IPS-20b (cell line): Measurements from ENCODE around the gene OR2V1.
"Not testable (repeated sequence)": the region's sequence is repeated elsewhere in the genome, so short reads cannot be mapped to it uniquely, and the experiment has no call there.

Experiments
- H3K27ac ChIP-seq: one replicate; pipeline ENCODE4 v1.5.1; 2013; ENCODE audit warnings: low read length
- H3K27me3 ChIP-seq: 2 replicates; pipeline ENCODE4 v1.6.1; 2013; ENCODE audit warnings: mild to moderate bottlenecking, low read length, inconsistent platforms; ENCODE audit not compliant: insufficient read depth
- H3K36me3 ChIP-seq: 2 replicates; pipeline ENCODE4 v1.6.1; 2013; ENCODE audit warnings: low read depth, mild to moderate bottlenecking, inconsistent platforms, low read length, moderate library complexity; ENCODE audit not compliant: insufficient read depth
- H3K4me1 ChIP-seq: 2 replicates; pipeline ENCODE4 v1.6.1; 2013; ENCODE audit warnings: mild to moderate bottlenecking, control low read depth, inconsistent platforms, low read length, moderate library complexity; ENCODE audit not compliant: insufficient read depth
- H3K4me3 ChIP-seq: 2 replicates; pipeline ENCODE4 v1.5.1; 2013; ENCODE audit warnings: mild to moderate bottlenecking, low read length, inconsistent platforms
- H3K9ac ChIP-seq: 2 replicates; pipeline ENCODE4 v1.6.1; 2013; ENCODE audit warnings: low read depth, mild to moderate bottlenecking, inconsistent platforms, low read length, moderate library complexity
- H3K9me3 ChIP-seq: 2 replicates; pipeline ENCODE4 v1.6.1; 2013; ENCODE audit warnings: mild to moderate bottlenecking, low read depth, low read length, inconsistent platforms; ENCODE audit not compliant: insufficient read depth

The OR2V1 gene

DNA sequence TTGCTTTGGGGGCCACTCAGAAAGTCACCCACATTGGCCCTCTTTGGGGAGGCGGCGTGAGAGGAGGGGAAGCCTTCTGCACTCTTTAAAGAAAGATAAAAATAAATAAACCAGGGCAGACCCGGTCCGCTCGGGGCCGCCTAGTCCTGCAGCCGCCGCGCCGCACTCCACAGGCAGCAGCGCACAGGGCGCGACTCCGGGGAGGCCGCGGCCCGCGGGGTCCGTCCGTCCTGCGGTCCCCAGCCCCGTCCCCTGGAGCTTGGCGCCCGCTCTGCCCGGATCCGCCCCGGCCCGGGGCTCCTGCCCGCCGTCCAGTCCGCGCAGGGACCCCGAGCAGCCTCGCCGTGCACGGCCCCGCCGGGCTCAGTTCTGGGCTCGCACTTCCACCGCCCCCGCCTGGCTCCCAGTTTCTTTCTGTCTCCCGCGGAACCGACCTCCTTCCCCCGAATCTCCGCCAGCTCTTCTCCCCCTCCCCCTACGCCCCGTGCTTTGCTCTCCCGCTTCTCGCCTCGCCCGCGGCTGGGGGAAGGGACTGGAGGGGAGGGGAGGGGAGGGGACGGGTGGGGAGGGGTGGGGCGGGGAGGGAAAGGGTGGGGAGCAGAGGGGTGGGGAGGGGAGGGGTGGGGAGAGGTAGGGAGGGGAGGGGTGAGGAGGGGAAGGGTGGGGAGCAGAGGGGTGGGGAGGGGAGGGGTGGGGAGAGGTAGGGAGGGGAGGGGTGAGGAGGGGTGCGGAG lies 33.0 kb downstream of the OR2V1 start:
- H3K9me3 ChIP-seq, H3K4me1 ChIP-seq, H3K4me3 ChIP-seq, H3K36me3 ChIP-seq, H3K9ac ChIP-seq, H3K27ac ChIP-seq: not testable (repeated sequence)
- H3K27me3 ChIP-seq, result peaks cover 21% of the 10 kb centered on the region

- H3K9ac ChIP-seq, H3K36me3 ChIP-seq, H3K4me1 ChIP-seq, H3K9me3 ChIP-seq, H3K27ac ChIP-seq, H3K4me3 ChIP-seq: not testable (repeated sequence)
- H3K27me3 ChIP-seq, result peaks cover 21% of the 10 kb centered on the region
These were observed 33.6 kb downstream of the OR2V1 start for GRCh38 chr5:181097383-181097753.

- H3K9me3 ChIP-seq, H3K27ac ChIP-seq, H3K9ac ChIP-seq, H3K4me1 ChIP-seq, H3K4me3 ChIP-seq, H3K36me3 ChIP-seq: not testable (repeated sequence)
- H3K27me3 ChIP-seq, result peaks cover 21% of the 10 kb centered on the region
These were observed 34.1 kb downstream of the OR2V1 start for GRCh38 chr5:181096721-181097382.

GRCh38 chr5:181095162-181095561 lies 35.8 kb downstream of the OR2V1 start:
- H3K27me3 ChIP-seq, result peaks cover 16% of the 10 kb centered on the region
- not testable (repeated sequence) for H3K4me1 ChIP-seq

DNA sequence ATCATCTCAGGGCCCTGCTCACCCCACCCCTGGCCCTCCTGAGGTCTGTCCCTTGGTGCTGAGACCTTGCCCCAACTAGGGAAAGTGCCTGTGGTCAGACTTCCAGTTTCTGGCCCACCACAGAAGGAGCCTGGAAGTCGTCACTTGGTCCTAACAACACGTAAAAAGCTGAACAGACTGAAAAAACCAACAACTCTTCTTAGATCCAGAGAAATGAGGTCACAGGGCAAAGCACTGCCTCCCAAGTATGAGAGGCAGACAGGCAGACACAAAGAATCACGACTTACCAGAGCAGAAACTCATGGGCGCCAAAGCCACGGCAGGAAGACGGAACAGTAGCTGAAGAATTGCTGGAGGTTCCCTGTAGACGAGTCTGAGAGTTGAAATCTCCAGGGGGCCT lies 38.5 kb downstream of the OR2V1 start:
- Histone ChIP-seq H3K9ac (no peak overlapping the region), H3K27ac (no peak overlapping the region), H3K36me3 (no peaks in the 10 kb centered on the region), H3K4me3 (no peak overlapping the region), H3K4me1 (no peaks in the 10 kb centered on the region), H3K9me3 (no peaks in the 10 kb centered on the region), H3K27me3 (no peaks in the 10 kb centered on the region)

More at GRCh38 chr5:181095162-181095561, 35.8 kb downstream of the OR2V1 start:
- not testable (repeated sequence) for H3K36me3 ChIP-seq, H3K4me3 ChIP-seq, H3K9me3 ChIP-seq, H3K9ac ChIP-seq, H3K27ac ChIP-seq

- Histone ChIP-seq H3K27ac (no peak overlapping the region), H3K9me3 (no peaks in the 10 kb centered on the region), H3K9ac (no peak overlapping the region), H3K27me3 (peaks cover 17% of the 10 kb centered on the region), H3K36me3 (no peaks in the 10 kb centered on the region), H3K4me1 (no peaks in the 10 kb centered on the region), H3K4me3 (no peak overlapping the region)
These were observed 42.7 kb downstream of the OR2V1 start for GRCh38 chr5:181088289-181088688.

DNA sequence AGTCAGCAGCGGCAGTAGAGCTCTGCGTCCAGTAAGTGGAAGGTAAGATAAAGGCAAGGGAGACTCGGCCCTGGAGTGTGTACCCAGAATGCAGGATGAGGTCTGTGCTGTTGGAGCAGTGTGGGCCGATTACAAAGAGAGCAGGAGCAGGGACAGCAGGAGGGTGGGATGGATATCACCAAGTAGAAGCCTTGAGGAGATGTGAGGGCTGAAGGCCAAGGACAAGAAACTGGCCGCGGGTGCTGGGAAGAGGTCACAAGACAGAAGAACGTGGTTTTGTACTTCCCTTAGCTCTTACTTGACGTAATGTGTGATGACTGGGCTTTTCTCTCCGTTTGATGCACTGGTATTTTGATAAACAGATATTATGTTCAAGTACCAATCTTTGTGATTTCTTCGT lies 43.7 kb downstream of the OR2V1 start:
- Histone ChIP-seq H3K4me3 (no peak overlapping the region), H3K36me3 (no peaks in the 10 kb centered on the region), H3K27me3 (peaks cover 17% of the 10 kb centered on the region), H3K9me3 (no peaks in the 10 kb centered on the region), H3K27ac (no peak overlapping the region), H3K4me1 (no peaks in the 10 kb centered on the region), H3K9ac (no peak overlapping the region)

- Histone ChIP-seq H3K27ac (no peak overlapping the region), H3K9me3 (no peaks in the 10 kb centered on the region), H3K4me3 (no peak overlapping the region), H3K9ac (no peak overlapping the region), H3K27me3 (peaks cover 17% of the 10 kb centered on the region), H3K36me3 (no peaks in the 10 kb centered on the region), H3K4me1 (no peaks in the 10 kb centered on the region)
These were observed 44.1 kb downstream of the OR2V1 start for GRCh38 chr5:181086884-181087205.

DNA sequence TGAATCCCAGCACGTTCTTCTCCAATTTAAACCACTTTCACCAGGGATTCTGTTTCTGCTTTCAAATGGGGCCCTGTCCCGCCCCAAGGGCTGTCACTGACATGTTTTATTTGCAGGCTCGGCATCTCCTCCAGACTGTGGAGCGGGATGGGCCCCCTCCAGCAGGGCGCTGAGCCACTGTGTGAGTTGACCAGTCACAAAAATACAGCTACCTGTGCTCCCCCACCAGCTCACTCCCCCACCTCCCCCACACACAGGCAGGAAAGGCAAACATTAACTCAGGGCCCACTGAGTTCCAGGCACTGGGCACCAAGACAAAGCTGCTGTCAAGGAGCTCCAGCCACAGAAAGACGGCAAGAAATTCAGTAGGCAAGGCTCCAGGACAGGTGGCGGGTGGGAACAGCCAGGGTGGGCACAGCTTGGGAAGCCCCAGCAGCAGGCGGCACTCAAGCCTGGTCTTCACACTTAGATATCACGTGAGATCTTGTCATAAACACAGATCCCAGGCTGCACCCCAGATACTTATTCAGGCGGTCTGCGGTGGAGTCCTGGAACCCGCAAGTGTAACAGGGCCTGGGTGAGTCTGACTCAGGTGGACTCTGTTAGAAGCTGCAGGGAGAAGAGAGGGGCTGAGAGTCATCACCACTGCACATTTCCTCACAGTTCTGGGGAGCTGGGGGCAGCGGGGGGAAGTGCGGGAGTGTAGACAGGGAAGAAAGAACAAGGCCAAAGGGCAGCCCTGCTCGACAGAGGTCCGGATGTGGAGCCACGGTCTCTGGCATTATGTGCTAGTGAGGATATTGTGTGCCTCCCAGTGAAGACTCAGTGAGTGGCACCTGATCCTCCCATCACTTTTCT lies 44.7 kb downstream of the OR2V1 start:
- Histone ChIP-seq H3K27ac (no peak overlapping the region), H3K27me3 (peaks cover 17% of the 10 kb centered on the region), H3K4me1 (no peaks in the 10 kb centered on the region), H3K4me3 (no peak overlapping the region), H3K36me3 (no peaks in the 10 kb centered on the region), H3K9me3 (no peaks in the 10 kb centered on the region), H3K9ac (no peak overlapping the region)

GRCh38 chr5:181084621-181085195 lies 46.3 kb downstream of the OR2V1 start:
- Histone ChIP-seq H3K27ac (no peak overlapping the region), H3K36me3 (no peaks in the 10 kb centered on the region), H3K4me3 (no peak overlapping the region), H3K4me1 (no peaks in the 10 kb centered on the region), H3K9ac (no peak overlapping the region), H3K27me3 (peaks cover 17% of the 10 kb centered on the region), H3K9me3 (no peaks in the 10 kb centered on the region)

- no peak overlapping the region for H3K4me3 ChIP-seq
- no peaks in the 10 kb centered on the region for H3K4me1 ChIP-seq
- peaks cover 17% of the 10 kb centered on the region for H3K27me3 ChIP-seq
- H3K36me3 ChIP-seq, result no peaks in the 10 kb centered on the region
- H3K27ac ChIP-seq, result no peak overlapping the region
- no peak overlapping the region for H3K9ac ChIP-seq
- H3K9me3 ChIP-seq, result 0 out of 2 replicates have a peak, but pooled peaks cover 4% of the 10 kb centered on the region
These were observed 49.0 kb downstream of the OR2V1 start for GRCh38 chr5:181081989-181082388.
